ENCODE measurements around the gene PACSIN3. TPM values are rescaled to one million over a fixed set of nuclear protein-coding genes. Genes with fewer than 3 reads are reported as not detected.

Gene PACSIN3
- total and polyA plus RNA-seq, 2 of the 13 experiments (the other 11 are each of a cell fraction or from before 2014, with no cell fraction given), result 47.9 to 93.3 TPM

GRCh38 chr11:47152953-47153950 is 33.0 kb downstream of the PACSIN3 start (continued):
- TF ChIP-seq SKI (IDR thresholded peaks at IDR 0.05; ENCODE audit: partially characterized antibody) (peak; percentile 13), MAZ (IDR thresholded peaks at IDR 0.05; ENCODE audit: borderline replicate concordance, low read depth, low read length) (no peak), MAZ (CRISPR knock-in tag; IDR thresholded peaks at IDR 0.05; ENCODE audit: low read depth) (no peak), ZSCAN9 (CRISPR knock-in tag; IDR thresholded peaks at IDR 0.05; ENCODE audit: borderline replicate concordance) (no peak), STAT5B (CRISPR knock-in tag; IDR thresholded peaks at IDR 0.05) (no peak), ZNF510 (CRISPR knock-in tag; IDR thresholded peaks at IDR 0.05; ENCODE audit: low read depth) (no peak), TBX3 (IDR thresholded peaks at IDR 0.05; ENCODE audit: borderline replicate concordance) (no peak), USF2 (IDR thresholded peaks at IDR 0.05; ENCODE audit: low read depth, low read length) (no peak), USF2 (CRISPR knock-in tag; IDR thresholded peaks at IDR 0.05; ENCODE audit: borderline replicate concordance) (no peak), ZFP62 (CRISPR knock-in tag; IDR thresholded peaks at IDR 0.05) (no peak), ZNF614 (CRISPR knock-in tag; IDR thresholded peaks at IDR 0.05; ENCODE audit: borderline replicate concordance) (no peak), SRY (CRISPR knock-in tag; IDR thresholded peaks at IDR 0.05) (no peak), THAP11 (CRISPR knock-in tag; IDR thresholded peaks at IDR 0.05) (no peak), IRX3 (CRISPR knock-in tag; IDR thresholded peaks at IDR 0.05; ENCODE audit: borderline replicate concordance, low read depth) (no peak), KDM3A (CRISPR knock-in tag; IDR thresholded peaks at IDR 0.05; ENCODE audit: low read depth) (no peak), MEF2D (CRISPR knock-in tag; IDR thresholded peaks at IDR 0.05) (no peak)
- TF ChIP-seq, protein P1, sequence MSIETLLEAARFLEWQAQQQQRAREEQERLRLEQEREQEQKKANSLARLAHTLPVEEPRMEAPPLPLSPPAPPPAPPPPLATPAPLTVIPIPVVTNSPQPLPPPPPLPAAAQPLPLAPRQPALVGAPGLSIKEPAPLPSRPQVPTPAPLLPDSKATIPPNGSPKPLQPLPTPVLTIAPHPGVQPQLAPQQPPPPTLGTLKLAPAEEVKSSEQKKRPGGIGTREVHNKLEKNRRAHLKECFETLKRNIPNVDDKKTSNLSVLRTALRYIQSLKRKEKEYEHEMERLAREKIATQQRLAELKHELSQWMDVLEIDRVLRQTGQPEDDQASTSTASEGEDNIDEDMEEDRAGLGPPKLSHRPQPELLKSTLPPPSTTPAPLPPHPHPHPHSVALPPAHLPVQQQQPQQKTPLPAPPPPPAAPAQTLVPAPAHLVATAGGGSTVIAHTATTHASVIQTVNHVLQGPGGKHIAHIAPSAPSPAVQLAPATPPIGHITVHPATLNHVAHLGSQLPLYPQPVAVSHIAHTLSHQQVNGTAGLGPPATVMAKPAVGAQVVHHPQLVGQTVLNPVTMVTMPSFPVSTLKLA (IDR thresholded peaks at IDR 0.05), result no peak
- TF ChIP-seq, protein P2, sequence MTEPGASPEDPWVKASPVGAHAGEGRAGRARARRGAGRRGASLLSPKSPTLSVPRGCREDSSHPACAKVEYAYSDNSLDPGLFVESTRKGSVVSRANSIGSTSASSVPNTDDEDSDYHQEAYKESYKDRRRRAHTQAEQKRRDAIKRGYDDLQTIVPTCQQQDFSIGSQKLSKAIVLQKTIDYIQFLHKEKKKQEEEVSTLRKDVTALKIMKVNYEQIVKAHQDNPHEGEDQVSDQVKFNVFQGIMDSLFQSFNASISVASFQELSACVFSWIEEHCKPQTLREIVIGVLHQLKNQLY (CRISPR knock-in tag; IDR thresholded peaks at IDR 0.05), result no peak
- TF ChIP-seq, protein P3, sequence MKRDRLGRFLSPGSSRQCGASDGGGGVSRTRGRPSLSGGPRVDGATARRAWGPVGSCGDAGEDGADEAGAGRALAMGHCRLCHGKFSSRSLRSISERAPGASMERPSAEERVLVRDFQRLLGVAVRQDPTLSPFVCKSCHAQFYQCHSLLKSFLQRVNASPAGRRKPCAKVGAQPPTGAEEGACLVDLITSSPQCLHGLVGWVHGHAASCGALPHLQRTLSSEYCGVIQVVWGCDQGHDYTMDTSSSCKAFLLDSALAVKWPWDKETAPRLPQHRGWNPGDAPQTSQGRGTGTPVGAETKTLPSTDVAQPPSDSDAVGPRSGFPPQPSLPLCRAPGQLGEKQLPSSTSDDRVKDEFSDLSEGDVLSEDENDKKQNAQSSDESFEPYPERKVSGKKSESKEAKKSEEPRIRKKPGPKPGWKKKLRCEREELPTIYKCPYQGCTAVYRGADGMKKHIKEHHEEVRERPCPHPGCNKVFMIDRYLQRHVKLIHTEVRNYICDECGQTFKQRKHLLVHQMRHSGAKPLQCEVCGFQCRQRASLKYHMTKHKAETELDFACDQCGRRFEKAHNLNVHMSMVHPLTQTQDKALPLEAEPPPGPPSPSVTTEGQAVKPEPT (CRISPR knock-in tag; IDR thresholded peaks at IDR 0.05; ENCODE audit: low read depth), result no peak
- TF ChIP-seq, protein P4, sequence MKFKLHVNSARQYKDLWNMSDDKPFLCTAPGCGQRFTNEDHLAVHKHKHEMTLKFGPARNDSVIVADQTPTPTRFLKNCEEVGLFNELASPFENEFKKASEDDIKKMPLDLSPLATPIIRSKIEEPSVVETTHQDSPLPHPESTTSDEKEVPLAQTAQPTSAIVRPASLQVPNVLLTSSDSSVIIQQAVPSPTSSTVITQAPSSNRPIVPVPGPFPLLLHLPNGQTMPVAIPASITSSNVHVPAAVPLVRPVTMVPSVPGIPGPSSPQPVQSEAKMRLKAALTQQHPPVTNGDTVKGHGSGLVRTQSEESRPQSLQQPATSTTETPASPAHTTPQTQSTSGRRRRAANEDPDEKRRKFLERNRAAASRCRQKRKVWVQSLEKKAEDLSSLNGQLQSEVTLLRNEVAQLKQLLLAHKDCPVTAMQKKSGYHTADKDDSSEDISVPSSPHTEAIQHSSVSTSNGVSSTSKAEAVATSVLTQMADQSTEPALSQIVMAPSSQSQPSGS (CRISPR knock-in tag; IDR thresholded peaks at IDR 0.05), result no peak
- TF ChIP-seq, protein P5, sequence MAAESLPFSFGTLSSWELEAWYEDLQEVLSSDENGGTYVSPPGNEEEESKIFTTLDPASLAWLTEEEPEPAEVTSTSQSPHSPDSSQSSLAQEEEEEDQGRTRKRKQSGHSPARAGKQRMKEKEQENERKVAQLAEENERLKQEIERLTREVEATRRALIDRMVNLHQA (CRISPR knock-in tag; IDR thresholded peaks at IDR 0.05), result no peak
